Measurements from ENCODE around the gene CFAP46.
A peak's percentile ranks its signal among the peaks of the same experiment; 100 is the strongest.

The CFAP46 gene

DNA sequence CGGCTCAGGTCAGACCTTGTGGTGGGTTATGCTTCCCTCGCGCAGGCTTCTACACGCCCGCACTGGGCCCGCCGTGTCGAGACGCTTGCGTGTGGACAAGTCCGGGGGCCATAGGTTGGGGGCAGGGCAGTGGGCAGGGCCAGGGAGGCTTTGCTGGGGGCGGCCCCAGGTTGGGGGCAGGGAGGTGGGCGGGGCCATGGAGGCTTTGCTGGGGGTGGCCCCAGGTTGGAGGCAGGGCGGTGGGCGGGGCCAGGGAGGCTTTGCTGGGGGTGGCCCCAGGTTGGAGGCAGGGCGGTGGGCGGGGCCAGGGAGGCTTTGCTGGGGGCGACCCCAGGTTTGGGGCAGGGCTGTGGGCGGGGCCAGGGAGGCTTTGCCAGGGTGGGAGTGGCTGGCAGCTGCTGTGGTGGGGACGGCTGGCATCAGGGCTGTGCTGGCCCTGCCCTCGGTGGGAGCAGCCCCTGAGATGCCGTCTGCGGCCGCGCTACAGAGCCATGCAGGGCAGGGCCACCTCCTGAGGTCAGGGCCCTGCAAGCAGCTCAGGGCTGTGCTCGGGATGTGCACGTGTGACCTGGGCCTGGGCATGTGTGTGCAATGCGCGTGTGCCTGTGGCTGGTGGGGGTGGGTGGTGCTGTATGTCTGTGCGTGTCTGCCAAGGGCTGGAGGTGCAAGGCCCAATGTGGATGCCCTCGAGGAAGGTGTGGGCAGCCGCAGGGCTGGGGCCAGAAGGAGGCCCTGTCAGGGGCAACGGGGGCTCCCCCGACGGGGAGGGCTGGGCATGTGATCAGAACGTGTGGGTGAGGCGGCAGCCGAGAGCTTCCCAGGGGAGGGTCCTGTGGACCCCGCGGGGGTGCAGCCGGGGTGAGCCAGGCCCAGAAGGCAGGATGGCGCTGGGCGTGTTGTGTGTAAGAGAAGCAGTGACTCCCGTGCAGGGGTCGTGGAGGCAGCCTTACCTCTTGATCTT lies 84.0 kb downstream of the CFAP46 start:
- no peaks in the 10 kb centered on the region for H3K36me3 ChIP-seq
- no peaks in the 10 kb centered on the region for H3K27me3 ChIP-seq
- TF ChIP-seq Cebpa-rat (IDR thresholded peaks at IDR 0.05), result no peak
- no peak overlapping the region for H3K4me3 ChIP-seq
- H3K27ac ChIP-seq, result no peak overlapping the region
- H4K20me1 ChIP-seq, result no peaks in the 10 kb centered on the region
- H3K9me3 ChIP-seq, result no peaks in the 10 kb centered on the region
- no peak overlapping the region for H3K4me2 ChIP-seq
- no peak overlapping the region for H3K9ac ChIP-seq
- H3K4me1 ChIP-seq, result peaks cover 57% of the 10 kb centered on the region

DNA sequence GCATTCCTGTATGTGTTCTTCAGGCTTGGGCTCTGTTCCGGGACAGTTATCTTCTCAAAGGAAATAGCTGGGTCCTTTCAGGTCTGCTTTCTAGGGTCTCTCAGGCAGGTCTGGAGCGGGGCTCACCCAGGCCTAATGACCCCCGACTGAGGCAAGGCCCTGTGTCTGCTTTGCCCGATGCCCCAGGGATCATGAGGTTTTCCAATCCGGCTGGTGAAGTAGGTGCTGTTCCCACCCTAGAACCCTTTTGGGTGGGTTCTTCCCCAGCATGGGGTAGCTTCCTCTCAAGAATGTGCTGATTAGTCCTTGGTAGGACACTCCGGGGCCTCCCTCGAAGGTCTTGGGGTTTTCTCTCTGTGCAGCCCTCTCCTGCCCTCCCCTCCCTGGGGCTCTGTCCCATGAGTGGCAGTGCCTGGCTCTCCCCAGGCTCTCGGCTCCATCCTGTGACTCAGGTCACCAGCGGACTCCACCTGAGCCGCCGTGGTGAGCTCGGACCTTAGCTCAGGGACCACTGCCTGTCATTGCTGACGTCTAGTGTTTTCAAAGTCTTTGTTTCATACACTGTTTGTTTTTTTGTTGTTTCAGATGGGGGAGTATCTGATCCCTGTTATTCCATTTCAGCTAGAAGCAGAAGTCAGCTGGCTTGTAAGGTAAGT lies 85.4 kb downstream of the CFAP46 start:
- no peak for TF ChIP-seq Cebpa-rat (IDR thresholded peaks at IDR 0.05)
- Histone ChIP-seq H3K36me3 (no peaks in the 10 kb centered on the region), H3K27ac (no peak overlapping the region), H3K9ac (no peak overlapping the region), H3K4me1 (peaks cover 42% of the 10 kb centered on the region), H3K4me3 (no peak overlapping the region), H3K9me3 (no peaks in the 10 kb centered on the region), H4K20me1 (no peaks in the 10 kb centered on the region), H3K27me3 (no peaks in the 10 kb centered on the region), H3K4me2 (no peak overlapping the region)

- Histone ChIP-seq H4K20me1 (no peaks in the 10 kb centered on the region), H3K4me3 (no peak overlapping the region), H3K4me2 (no peak overlapping the region), H3K9me3 (no peaks in the 10 kb centered on the region), H3K27ac (no peak overlapping the region), H3K9ac (no peak overlapping the region), H3K4me1 (peaks cover 39% of the 10 kb centered on the region), H3K36me3 (no peaks in the 10 kb centered on the region), H3K27me3 (no peaks in the 10 kb centered on the region)
- no peak for TF ChIP-seq Cebpa-rat (IDR thresholded peaks at IDR 0.05)
Measured at GRCh38 chr10:132855889-132856288, 86.5 kb downstream of the CFAP46 start.

DNA sequence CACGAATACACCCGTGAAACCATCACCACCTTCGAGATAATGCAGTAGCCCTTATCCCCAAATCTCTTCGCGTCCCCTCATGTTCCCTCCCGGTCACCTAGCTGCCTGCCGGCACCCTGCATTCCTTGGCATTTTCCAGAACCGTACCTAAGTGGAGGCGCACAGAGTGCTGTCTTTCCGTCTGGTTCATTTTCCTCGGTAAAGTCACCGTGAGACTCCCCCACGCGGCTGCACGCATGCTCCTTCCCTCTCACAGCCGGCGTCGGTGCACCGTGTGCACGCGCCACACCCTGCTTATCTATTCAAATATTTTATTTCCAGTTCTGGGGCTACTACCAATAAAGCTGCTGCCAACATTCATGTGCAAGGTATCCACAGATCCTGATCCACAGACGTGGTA lies 90.9 kb downstream of the CFAP46 start:
- Histone ChIP-seq H3K4me1 (peaks cover 58% of the 10 kb centered on the region), H3K27ac (no peak overlapping the region), H3K9me3 (no peaks in the 10 kb centered on the region), H3K36me3 (no peaks in the 10 kb centered on the region), H3K4me2 (peak overlapping the region; percentile 91), H3K9ac (no peak overlapping the region), H4K20me1 (no peaks in the 10 kb centered on the region), H3K27me3 (no peaks in the 10 kb centered on the region), H3K4me3 (no peak overlapping the region)
- TF ChIP-seq Cebpa-rat (IDR thresholded peaks at IDR 0.05), result no peak

DNA sequence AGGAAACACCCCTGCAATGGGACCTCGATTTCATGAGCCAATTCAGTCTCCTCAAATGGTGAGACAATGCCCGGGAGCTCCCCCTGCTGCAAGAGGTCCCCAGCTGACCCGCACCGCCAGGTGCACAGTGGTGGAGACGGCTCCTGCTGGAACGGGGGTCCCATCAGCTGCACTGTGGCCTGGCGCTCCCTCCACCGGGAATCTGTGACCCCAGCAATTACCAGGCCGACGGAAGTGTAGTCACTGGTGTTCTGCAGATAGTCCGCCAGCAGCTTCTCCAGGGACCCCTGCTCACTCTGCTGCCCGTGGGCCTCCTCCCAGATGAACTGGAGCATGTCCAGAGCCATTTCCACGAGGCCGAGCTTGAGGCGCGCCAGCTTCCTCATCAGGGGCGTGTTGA lies 91.5 kb downstream of the CFAP46 start:
- no peak overlapping the region for H3K9ac ChIP-seq
- H3K27me3 ChIP-seq, result no peaks in the 10 kb centered on the region
- TF ChIP-seq Cebpa-rat (IDR thresholded peaks at IDR 0.05), result no peak
- H3K36me3 ChIP-seq, result no peaks in the 10 kb centered on the region
- H3K9me3 ChIP-seq, result no peaks in the 10 kb centered on the region
- peaks cover 64% of the 10 kb centered on the region for H3K4me1 ChIP-seq
- no peaks in the 10 kb centered on the region for H4K20me1 ChIP-seq
- H3K4me2 ChIP-seq, result peak overlapping the region; percentile 91
- H3K4me3 ChIP-seq, result no peak overlapping the region
- H3K27ac ChIP-seq, result no peak overlapping the region

DNA sequence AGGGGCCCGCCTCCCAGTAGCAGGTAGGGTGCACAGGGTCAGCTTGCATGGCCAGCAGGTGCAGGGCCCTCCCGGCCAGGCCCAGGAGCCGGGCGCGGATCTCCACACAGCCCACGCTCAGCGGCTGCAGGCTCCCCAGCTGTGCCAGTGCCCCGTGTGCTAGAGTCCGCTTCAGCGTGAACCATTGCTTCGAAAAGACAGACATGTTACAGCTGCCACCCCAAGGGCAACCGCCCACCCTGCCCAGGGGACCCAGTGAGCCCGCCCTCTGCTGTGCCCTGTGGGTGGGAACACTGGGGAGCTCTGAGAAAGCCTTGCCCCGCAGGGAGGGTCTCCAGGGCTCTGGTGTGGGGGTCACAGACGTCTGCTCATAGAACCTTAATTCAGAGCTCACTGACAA lies 92.1 kb downstream of the CFAP46 start:
- peak overlapping the region; percentile 91 for H3K4me2 ChIP-seq
- no peaks in the 10 kb centered on the region for H3K36me3 ChIP-seq
- no peaks in the 10 kb centered on the region for H3K9me3 ChIP-seq
- H3K4me3 ChIP-seq, result peak overlapping the region; percentile 20; the same call in 1 of the 2 replicates
- H3K27ac ChIP-seq, result peak overlapping the region; percentile 55
- H4K20me1 ChIP-seq, result no peaks in the 10 kb centered on the region
- H3K9ac ChIP-seq, result peak overlapping the region; percentile 14; the same call in 1 of the 2 replicates
- H3K27me3 ChIP-seq, result no peaks in the 10 kb centered on the region
- no peak for TF ChIP-seq Cebpa-rat (IDR thresholded peaks at IDR 0.05)
- peaks cover 71% of the 10 kb centered on the region for H3K4me1 ChIP-seq

DNA sequence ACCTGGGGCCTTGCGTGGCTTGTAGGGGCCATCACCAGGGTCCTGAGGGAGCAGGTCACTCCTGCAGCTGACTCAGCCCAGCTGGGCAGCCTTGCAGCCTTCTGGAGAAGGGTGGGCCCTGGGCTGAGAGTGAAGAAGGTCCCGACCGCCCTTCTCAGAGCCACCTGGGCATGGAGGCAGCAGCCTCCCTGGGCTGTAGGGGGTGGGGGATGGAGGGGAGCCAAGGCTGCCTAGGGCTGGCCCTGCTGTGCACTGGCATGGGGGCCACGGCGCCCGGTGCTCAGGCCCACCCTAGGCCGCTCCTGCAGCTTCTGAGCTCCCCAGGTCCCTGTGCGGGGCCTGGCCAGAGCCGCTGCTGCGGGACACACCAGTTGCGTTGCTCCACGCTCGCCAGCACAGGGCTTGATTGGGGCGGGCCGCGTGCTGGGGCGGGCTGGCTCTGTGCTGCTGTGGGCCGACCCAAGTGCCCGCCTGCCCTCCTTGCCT lies 92.8 kb downstream of the CFAP46 start:
- Histone ChIP-seq H3K27me3 (no peaks in the 10 kb centered on the region), H4K20me1 (no peaks in the 10 kb centered on the region), H3K4me1 (peaks cover 72% of the 10 kb centered on the region), H3K27ac (peak overlapping the region; percentile 55), H3K36me3 (no peaks in the 10 kb centered on the region), H3K4me3 (peak overlapping the region; percentile 20; the same call in 1 of the 2 replicates), H3K4me2 (peak overlapping the region; percentile 91), H3K9me3 (no peaks in the 10 kb centered on the region), H3K9ac (peak overlapping the region; percentile 14; the same call in 1 of the 2 replicates)
- TF ChIP-seq Cebpa-rat (IDR thresholded peaks at IDR 0.05), result no peak

- TF ChIP-seq Cebpa-rat (IDR thresholded peaks at IDR 0.05), result no peak
- Histone ChIP-seq H3K27ac (peak overlapping the region; percentile 55), H4K20me1 (no peaks in the 10 kb centered on the region), H3K9ac (no peak overlapping the region), H3K36me3 (no peaks in the 10 kb centered on the region), H3K4me1 (peaks cover 67% of the 10 kb centered on the region), H3K9me3 (no peaks in the 10 kb centered on the region), H3K27me3 (no peaks in the 10 kb centered on the region), H3K4me2 (peak overlapping the region; percentile 91), H3K4me3 (peak overlapping the region; percentile 20; the same call in 1 of the 2 replicates)
Measured at GRCh38 chr10:132848951-132849545, 93.3 kb downstream of the CFAP46 start.

DNA sequence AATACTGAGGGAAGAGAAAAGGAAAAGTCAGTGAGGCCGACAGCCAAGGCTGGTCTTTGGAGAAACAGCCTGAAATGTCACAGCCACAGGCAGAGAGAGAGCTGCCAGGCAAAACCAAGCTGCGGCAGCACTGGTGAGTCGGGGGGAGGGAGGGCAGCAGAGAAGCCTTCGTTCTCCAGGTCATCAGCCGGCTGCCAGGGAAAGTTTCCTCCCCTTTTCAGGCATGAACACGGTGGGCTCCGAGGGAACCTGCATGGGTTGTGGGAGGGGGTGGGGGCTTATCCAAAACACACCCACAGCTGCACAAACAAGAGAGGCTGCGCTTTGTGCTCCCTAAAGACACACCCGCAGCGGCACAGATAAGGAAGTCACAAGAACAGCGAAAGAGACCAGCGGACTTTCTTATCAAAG lies 94.1 kb downstream of the CFAP46 start:
- Histone ChIP-seq H4K20me1 (no peaks in the 10 kb centered on the region), H3K36me3 (no peaks in the 10 kb centered on the region), H3K4me2 (peak overlapping the region; percentile 91), H3K27ac (peak overlapping the region; percentile 55), H3K27me3 (no peaks in the 10 kb centered on the region), H3K9ac (no peak overlapping the region), H3K4me1 (peaks cover 66% of the 10 kb centered on the region), H3K4me3 (peak overlapping the region; percentile 20), H3K9me3 (peaks cover 1% of the 10 kb centered on the region; the same call in 1 of the 2 replicates)
- no peak for TF ChIP-seq Cebpa-rat (IDR thresholded peaks at IDR 0.05)
